B cell (primary cell): ENCODE data around the gene CEP128. TPM values are rescaled to one million over a fixed set of nuclear protein-coding genes. Genes with fewer than 3 reads are reported as not detected.

ENCODE experiments used
- ATAC-seq: fragments of 200-7000 bp; cut with Tn5 transposase; one replicate; pipeline ENCODE4 v1.10.0; 2021; ENCODE audit warnings: low read depth, mild to moderate bottlenecking, moderate number of reproducible peaks, moderate library complexity
- CTCF ChIA-PET: fragments of 350-600 bp; sonication (Branson Sonifier 250); formaldehyde crosslinking; loops from one replicate; lab custom pipeline; 2021; ENCODE audit warnings: antibody characterized with exemption, inconsistent platforms; lab: Charles Lee
- POLR2A ChIA-PET: fragments of 350-600 bp; sonication (Branson Sonifier 250); formaldehyde crosslinking; loops from one replicate; lab custom pipeline; 2021; ENCODE audit warnings: antibody characterized with exemption; lab: Charles Lee
- DNase-seq: peaks from one replicate; pipeline ENCODE4 v3.0.0; 2013
- H2AFZ ChIP-seq: 2 replicates; pipeline ENCODE4 v1.6.1; 2012; ENCODE audit warnings: mild to moderate bottlenecking, low read depth, low read length; ENCODE audit not compliant: insufficient read depth, poor library complexity, severe bottlenecking
- H3K27ac ChIP-seq, 2 donors: 1 replicate in 1 of 2; 2 replicates in 1 of 2; pipeline ENCODE4 v1.5.1; 2012 to 2013; ENCODE audit warnings: low read length in 2 of 2, mild to moderate bottlenecking in 2 of 2, moderate library complexity in 1 of 2
- H3K27me3 ChIP-seq, 4 experiments: fragments of 200-600 bp in 1 of 4; sonication (generic) in 1 of 4; replicated peaks in 1 of 4; 1 replicate in 2 of 4; 2 replicates in 2 of 4; pipeline versions ENCODE4 v1.6.1 to v1.7.0; 2013 to 2016; ENCODE audit warnings: low read length in 3 of 4, mild to moderate bottlenecking in 2 of 4, mixed read lengths in 1 of 4, moderate library complexity in 1 of 4; ENCODE audit not compliant: insufficient read depth in 4 of 4, control insufficient read depth in 3 of 4; ENCODE audit errors: control extremely low read depth in 1 of 4
- H3K36me3 ChIP-seq, 2 experiments: replicated peaks in 1 of 2; 1 replicate in 1 of 2; 2 replicates in 1 of 2; pipeline versions ENCODE4 v1.6.1 to v1.7.1; 2013; ENCODE audit warnings: low read length in 1 of 2; ENCODE audit not compliant: insufficient read depth in 2 of 2, control insufficient read depth in 1 of 2; ENCODE audit errors: control extremely low read depth in 1 of 2, extremely low read depth in 1 of 2
- H3K4me1 ChIP-seq, 2 donors: fragments of 200-600 bp in 1 of 2; sonication (generic) in 1 of 2; 1 replicate in 1 of 2; 2 replicates in 1 of 2; pipeline versions ENCODE4 v1.5.1 to v1.6.1; 2013 to 2017; ENCODE audit warnings: low read length in 2 of 2; ENCODE audit not compliant: control insufficient read depth in 2 of 2, insufficient read depth in 2 of 2
- H3K4me2 ChIP-seq: replicated peaks from 2 replicates; pipeline ENCODE3; 2012; ENCODE audit warnings: mild to moderate bottlenecking, low read depth, low read length; ENCODE audit not compliant: poor library complexity, severe bottlenecking
- H3K4me3 ChIP-seq, 5 experiments: fragments of 200-600 bp in 1 of 5; sonication (generic) in 1 of 5; 1 replicate in 3 of 5; 2 replicates in 2 of 5; pipeline versions ENCODE4 v1.5.1 to v1.7.0; 2011 to 2016; ENCODE audit warnings: low read length in 4 of 5, mild to moderate bottlenecking in 4 of 5, low read depth in 2 of 5, control low read depth in 1 of 5, moderate library complexity in 1 of 5; ENCODE audit not compliant: insufficient read depth in 1 of 5; ENCODE audit errors: control extremely low read depth in 1 of 5, extremely low read depth in 1 of 5
- H3K79me2 ChIP-seq: fragments of 200-600 bp; sonication (generic); one replicate; pipeline ENCODE4 v1.6.0; 2016; ENCODE audit warnings: low read length; ENCODE audit not compliant: control insufficient read depth, insufficient read depth
- H3K9ac ChIP-seq: fragments of 200-600 bp; sonication (generic); 2 replicates; pipeline ENCODE4 v1.6.1; 2017; ENCODE audit warnings: mild to moderate bottlenecking, low read length, moderate library complexity
- H3K9me3 ChIP-seq, 3 donors: one replicate each; pipeline versions ENCODE4 v1.6.1 to v1.7.1; 2013; ENCODE audit warnings: low read length in 2 of 3; ENCODE audit not compliant: control insufficient read depth in 2 of 3, insufficient read depth in 1 of 3; ENCODE audit errors: control extremely low read depth in 1 of 3
- H4K20me1 ChIP-seq: 2 replicates; pipeline ENCODE4 v1.6.0; 2012; ENCODE audit warnings: mild to moderate bottlenecking, low read length; ENCODE audit not compliant: insufficient read depth, control insufficient read depth, poor library complexity, severe bottlenecking
- H3K27ac Mint-ChIP-seq: one replicate; pipeline ENCODE4 v1.8.0; 2021; ENCODE audit warnings: mixed read lengths
- H3K27me3 Mint-ChIP-seq: one replicate; pipeline ENCODE4 v1.8.0; 2021; ENCODE audit warnings: mixed read lengths
- H3K4me1 Mint-ChIP-seq: one replicate; pipeline ENCODE4 v1.8.0; 2021; ENCODE audit warnings: mixed read lengths
- H3K4me3 Mint-ChIP-seq: one replicate; pipeline ENCODE4 v1.8.0; 2021; ENCODE audit warnings: mixed read lengths
- H3K9me3 Mint-ChIP-seq: one replicate; pipeline ENCODE4 v1.8.0; 2022; ENCODE audit warnings: mixed read lengths; ENCODE audit not compliant: insufficient read depth
- EZH2 ChIP-seq: IDR thresholded peaks from 2 replicates; pipeline ENCODE4 v1.6.1; 2012; ENCODE audit warnings: borderline replicate concordance, low read depth, mild to moderate bottlenecking, moderate library complexity, low read length; ENCODE audit not compliant: insufficient read depth, poor library complexity, severe bottlenecking
- WGBS: methylation state at CpG from one replicate; pipeline ENCODE4 v1.1.5; 2013; ENCODE audit warnings: missing lambda C conversion rate; ENCODE audit not compliant: insufficient coverage; 5-methylcytosine and 5-hydroxymethylcytosine counted together
- intact Hi-C: fragments of 100-400 bp; cut with micrococcal nuclease; formaldehyde crosslinking; loops from one replicate; pipeline ENCODE4 v1.10.0; 2022
- polyA plus RNA-seq: library from polyadenylated mRNA; depleted of rRNA; stranded (reverse); fragments of >200 nt; gene quantifications from 2 replicates; pipeline ENCODE4 v1.2.3, GENCODE V29; 2012
- total RNA-seq, 2 donors: library from RNA; stranded (reverse); fragments of 120-200 nt in 1 of 2; gene quantifications; 1 replicate in 1 of 2; 2 replicates in 1 of 2; pipeline versions ENCODE4 v1.2.3 to v1.2.4, GENCODE V29; 2013 to 2022
- TF ChIP-seq, protein P1 (sequence below): fragments of 200-600 bp; IDR thresholded peaks from one replicate; pipeline ENCODE4 v1.8.0; 2022; ENCODE audit warnings: antibody characterized with exemption, mild to moderate bottlenecking

The CEP128 gene
- total and polyA plus RNA-seq, 2 donors (not counting 1 experiment from before 2014, with no cell fraction given), result 1.1 to 31.6 TPM

DNA sequence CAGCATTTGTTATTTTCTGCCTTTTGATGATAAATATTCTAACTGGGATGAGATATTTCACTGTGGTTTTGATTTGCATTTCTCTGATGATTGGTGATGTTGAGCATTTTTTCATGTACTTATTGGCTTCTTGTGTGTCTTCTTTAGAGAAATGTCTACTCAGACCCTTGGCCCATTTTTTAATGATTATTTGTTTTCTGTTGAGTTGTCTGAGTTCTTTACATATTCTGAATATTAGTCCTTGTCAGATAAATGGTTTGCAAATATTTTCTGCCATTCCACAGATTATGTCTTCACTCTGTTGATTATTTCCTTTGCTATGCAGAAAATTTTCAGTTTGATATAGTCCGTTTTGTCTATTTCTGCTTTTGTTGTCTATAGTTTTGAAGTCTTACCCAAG is 317.0 kb downstream of the CEP128 start:
- no peak for DNase-seq
- no peak overlapping the region for H2AFZ ChIP-seq
- WGBS, result no CpG with 5 or more reads among the region's 1 CpG

DNA sequence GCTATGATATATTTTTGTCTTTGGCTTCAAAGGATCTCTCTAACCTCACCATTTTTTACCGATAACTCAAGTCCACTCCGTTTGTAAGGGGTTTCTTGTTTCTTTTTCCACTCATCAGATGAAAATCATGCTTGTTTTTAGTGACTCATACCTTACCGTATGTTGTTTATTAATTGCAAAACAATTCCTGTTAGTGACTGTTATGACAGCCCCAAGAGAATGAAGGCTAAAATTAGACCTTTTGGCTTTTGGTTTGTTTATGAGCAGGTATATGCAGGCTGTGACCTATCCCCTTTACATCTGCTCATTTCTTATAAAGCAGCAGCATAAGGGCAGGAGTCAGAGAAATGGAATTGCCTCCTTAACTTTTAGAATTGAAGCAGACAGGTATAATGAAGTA is 319.8 kb downstream of the CEP128 start:
- Mint-ChIP-seq H3K27ac (no peak overlapping the region), H3K27me3 (no peaks in the 10 kb centered on the region), H3K9me3 (peaks cover 8% of the 10 kb centered on the region), H3K4me1 (no peaks in the 10 kb centered on the region), H3K4me3 (no peak overlapping the region)
- intact Hi-C loops, result no loop called here
- H3K4me2 ChIP-seq, result no peak overlapping the region
- peaks cover 0 to 6% (median 2%) of the 10 kb centered on the region in 3 donors for H3K9me3 ChIP-seq
- no peak overlapping the region for H2AFZ ChIP-seq
- H3K4me3 ChIP-seq, result no peak overlapping the region
- no peak overlapping the region for H3K27ac ChIP-seq
- POLR2A ChIA-PET, result no interaction called here
- no peaks in the 10 kb centered on the region for H3K36me3 ChIP-seq
- ATAC-seq (no peak), DNase-seq (no peak)
- no peaks in the 10 kb centered on the region for H3K27me3 ChIP-seq
- WGBS, result no CpG with 5 or more reads among the region's 3 CpGs
- CTCF ChIA-PET, result no interaction called here
- no peak overlapping the region for H3K9ac ChIP-seq
- H3K4me1 ChIP-seq, result no peaks in the 10 kb centered on the region
- TF ChIP-seq, protein P1, sequence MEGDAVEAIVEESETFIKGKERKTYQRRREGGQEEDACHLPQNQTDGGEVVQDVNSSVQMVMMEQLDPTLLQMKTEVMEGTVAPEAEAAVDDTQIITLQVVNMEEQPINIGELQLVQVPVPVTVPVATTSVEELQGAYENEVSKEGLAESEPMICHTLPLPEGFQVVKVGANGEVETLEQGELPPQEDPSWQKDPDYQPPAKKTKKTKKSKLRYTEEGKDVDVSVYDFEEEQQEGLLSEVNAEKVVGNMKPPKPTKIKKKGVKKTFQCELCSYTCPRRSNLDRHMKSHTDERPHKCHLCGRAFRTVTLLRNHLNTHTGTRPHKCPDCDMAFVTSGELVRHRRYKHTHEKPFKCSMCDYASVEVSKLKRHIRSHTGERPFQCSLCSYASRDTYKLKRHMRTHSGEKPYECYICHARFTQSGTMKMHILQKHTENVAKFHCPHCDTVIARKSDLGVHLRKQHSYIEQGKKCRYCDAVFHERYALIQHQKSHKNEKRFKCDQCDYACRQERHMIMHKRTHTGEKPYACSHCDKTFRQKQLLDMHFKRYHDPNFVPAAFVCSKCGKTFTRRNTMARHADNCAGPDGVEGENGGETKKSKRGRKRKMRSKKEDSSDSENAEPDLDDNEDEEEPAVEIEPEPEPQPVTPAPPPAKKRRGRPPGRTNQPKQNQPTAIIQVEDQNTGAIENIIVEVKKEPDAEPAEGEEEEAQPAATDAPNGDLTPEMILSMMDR, result no peak
- TF ChIP-seq EZH2, result no peak
- H3K79me2 ChIP-seq, result no peaks in the 10 kb centered on the region
- H4K20me1 ChIP-seq, result no peaks in the 10 kb centered on the region

More for the DNA sequence above, 317.0 kb downstream of the CEP128 start:
- Mint-ChIP-seq H3K9me3 (peaks cover 8% of the 10 kb centered on the region), H3K4me3 (no peak overlapping the region), H3K27me3 (no peaks in the 10 kb centered on the region), H3K4me1 (no peaks in the 10 kb centered on the region), H3K27ac (no peak overlapping the region)
- intact Hi-C loops, result no loop called here
- Histone ChIP-seq H3K9ac (no peak overlapping the region), H3K4me2 (no peak overlapping the region), H3K9me3 (peaks cover 0 to 3% (median 2%) of the 10 kb centered on the region in 3 donors), H3K4me3 (no peak overlapping the region), H3K27me3 (no peaks in the 10 kb centered on the region), H3K4me1 (no peaks in the 10 kb centered on the region), H3K79me2 (no peaks in the 10 kb centered on the region), H3K36me3 (no peaks in the 10 kb centered on the region), H3K27ac (no peak overlapping the region), H4K20me1 (no peaks in the 10 kb centered on the region)
- ChIA-PET CTCF (no interaction called here), POLR2A (no interaction called here)
- no peak for ATAC-seq
- TF ChIP-seq, protein P1, result no peak
- no peak for TF ChIP-seq EZH2
